Stimulated activated naive B cell treated with anti-CD40 and anti-IgM and Interleukin-4, amounts not matched to agents 10 μg/mL and 1 μg/mL and 100 μg/mL, for 72 hours (primary cell): ENCODE data around the gene GRAMD2A.

Experiments used
- ATAC-seq, 2 donors: fragments of 150-1000 bp; cut with Tn5 transposase; replicated peaks; 2 replicates each; pipeline ENCODE4 v1.10.0; 2021; ENCODE audit warnings: moderate library complexity in 1 of 2
- DNase-seq: peaks from one replicate; pipeline ENCODE4 v3.0.0; 2021
- H3K27ac Mint-ChIP-seq: one replicate; pipeline ENCODE4 v1.8.0; 2022; ENCODE audit warnings: mild to moderate bottlenecking, mixed read lengths
- H3K27me3 Mint-ChIP-seq, 2 donors: one replicate each; pipeline ENCODE4 v1.8.0; 2022; ENCODE audit warnings: mixed read lengths in 2 of 2
- H3K36me3 Mint-ChIP-seq, 2 donors: one replicate each; pipeline ENCODE4 v1.8.0; 2022; ENCODE audit warnings: mixed read lengths in 2 of 2, mild to moderate bottlenecking in 1 of 2
- H3K4me1 Mint-ChIP-seq, 2 donors: one replicate each; pipeline ENCODE4 v1.8.0; 2022; ENCODE audit warnings: mixed read lengths in 2 of 2, mild to moderate bottlenecking in 1 of 2
- H3K4me3 Mint-ChIP-seq, 2 donors: one replicate each; pipeline ENCODE4 v1.8.0; 2022; ENCODE audit warnings: mild to moderate bottlenecking in 2 of 2, mixed read lengths in 2 of 2, moderate library complexity in 1 of 2
- H3K9me3 Mint-ChIP-seq, 2 donors: one replicate each; pipeline ENCODE4 v1.8.0; 2022; ENCODE audit warnings: mixed read lengths in 2 of 2, mild to moderate bottlenecking in 1 of 2

GRAMD2A gene

DNA sequence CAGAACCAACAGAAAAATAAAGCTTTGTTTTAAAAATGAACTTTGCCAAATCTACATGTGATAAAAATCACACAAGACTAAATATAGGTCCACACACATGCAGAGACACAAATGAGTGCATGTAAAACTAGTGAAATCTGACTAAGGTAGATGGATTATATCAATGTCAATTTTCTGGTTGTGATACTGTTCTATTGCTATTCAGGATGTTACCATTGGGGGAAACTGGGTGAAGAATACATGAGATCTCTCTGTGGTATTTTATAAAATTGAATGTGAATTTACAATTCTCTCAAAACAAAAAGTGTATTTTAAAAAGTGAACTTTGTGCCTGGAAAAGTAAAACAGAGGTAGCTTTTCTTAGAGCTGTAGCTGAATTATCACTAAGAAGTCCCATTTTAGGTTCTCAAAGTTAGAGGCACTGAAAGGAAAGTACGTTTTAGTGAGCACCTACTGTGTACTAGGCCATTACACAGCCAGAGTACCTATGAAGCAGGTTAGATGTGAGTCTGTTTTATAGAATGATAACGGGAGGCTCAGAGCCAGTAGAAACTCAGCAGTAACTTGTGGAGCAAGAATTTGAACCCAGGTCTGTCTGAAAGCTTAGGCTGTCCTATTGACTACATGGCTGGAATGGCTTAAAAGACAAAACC lies 8.2 kb downstream of the GRAMD2A start:
- ATAC-seq (no peak), DNase-seq (no peak)
- Mint-ChIP-seq H3K27ac (no peak overlapping the region), H3K36me3 (no peaks in the 10 kb centered on the region), H3K9me3 (no peaks in the 10 kb centered on the region), H3K4me3 (no peak overlapping the region), H3K4me1 (no peaks in the 10 kb centered on the region), H3K27me3 (peaks cover 15 to 26% of the 10 kb centered on the region in 2 donors)

DNA sequence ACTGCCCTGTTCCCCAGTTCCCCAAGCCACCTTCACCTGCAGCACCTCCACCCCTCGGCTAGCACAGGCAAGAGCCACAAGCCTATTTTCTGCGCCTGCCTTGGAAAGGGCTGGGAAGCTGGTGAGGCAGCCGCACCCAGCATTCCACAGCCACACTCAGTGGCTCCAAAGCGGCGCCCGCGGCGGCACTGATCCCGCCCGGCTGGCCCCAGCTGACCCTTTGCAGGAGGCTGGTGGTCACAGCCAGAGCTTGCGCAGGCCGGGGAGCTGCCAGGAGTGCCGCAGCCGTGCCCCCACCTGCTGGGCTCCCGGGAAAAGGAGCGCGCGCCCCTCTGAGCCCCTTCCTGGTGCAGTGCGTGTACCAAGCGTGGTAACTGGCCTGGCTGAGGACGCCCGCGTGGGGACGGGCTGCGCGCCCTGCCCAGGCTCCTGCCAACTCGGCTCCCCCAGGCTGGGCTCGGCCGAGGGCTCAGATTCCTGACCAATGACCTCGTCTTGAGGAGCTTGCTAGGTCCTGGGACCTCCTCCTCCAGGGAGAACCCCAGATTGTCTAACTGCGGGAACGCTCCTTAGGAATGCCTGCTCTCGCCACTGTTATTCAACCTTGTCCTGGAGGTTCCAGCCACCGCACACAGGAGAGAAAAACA lies 13.3 kb downstream of the GRAMD2A start:
- Mint-ChIP-seq H3K4me1 (no peaks in the 10 kb centered on the region), H3K27ac (no peak overlapping the region), H3K4me3 (no peak overlapping the region), H3K27me3 (peaks cover 37 to 48% of the 10 kb centered on the region in 2 donors), H3K9me3 (no peaks in the 10 kb centered on the region), H3K36me3 (no peaks in the 10 kb centered on the region)
- ATAC-seq (no peak), DNase-seq (no peak)

DNA sequence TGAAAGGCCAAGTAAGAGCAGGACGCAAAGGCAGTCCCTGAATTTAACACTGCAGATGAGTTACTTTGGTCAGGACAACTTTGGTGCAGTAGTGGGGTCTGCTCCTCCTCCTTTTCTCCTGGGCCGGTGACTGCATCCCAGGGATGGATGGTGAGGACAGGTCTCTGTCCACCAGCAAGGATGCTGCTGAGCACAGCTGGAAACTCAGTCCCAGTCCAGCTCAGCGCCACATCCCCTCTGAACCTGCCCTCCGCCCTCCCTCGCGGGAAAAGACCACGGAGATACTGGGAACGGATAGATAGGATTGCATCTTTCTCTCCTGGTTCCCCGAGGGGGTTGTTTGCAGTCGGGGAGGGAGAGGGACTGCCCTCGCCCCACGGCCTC lies 13.8 kb downstream of the GRAMD2A start:
- Mint-ChIP-seq H3K4me1 (no peaks in the 10 kb centered on the region), H3K27me3 (peaks cover 37 to 48% of the 10 kb centered on the region in 2 donors), H3K27ac (no peak overlapping the region), H3K4me3 (no peak overlapping the region), H3K9me3 (no peaks in the 10 kb centered on the region), H3K36me3 (no peaks in the 10 kb centered on the region)
- no peak for ATAC-seq
- DNase-seq: no peak

DNA sequence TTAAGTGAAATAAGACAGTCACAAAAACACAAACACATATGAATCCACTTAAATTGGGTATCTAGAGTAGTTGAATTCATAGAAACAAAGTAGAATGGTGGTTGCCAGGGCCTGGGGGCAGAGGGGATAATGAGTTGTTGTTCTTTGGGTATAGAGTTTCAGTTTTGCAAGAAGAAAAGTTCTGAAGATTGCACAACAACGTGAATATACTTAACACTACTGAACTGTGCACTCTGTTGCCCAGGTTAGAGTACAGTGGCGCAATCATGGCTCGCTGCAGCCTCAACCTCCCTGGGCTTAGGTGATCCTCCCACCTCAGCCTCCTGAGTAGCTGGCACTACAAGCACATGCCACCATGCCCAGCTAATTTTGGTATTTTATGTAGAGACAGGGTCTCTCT lies 14.9 kb downstream of the GRAMD2A start:
- Mint-ChIP-seq H3K27ac (no peak overlapping the region), H3K9me3 (no peaks in the 10 kb centered on the region), H3K4me1 (no peaks in the 10 kb centered on the region), H3K36me3 (no peaks in the 10 kb centered on the region), H3K27me3 (peaks cover 37 to 48% of the 10 kb centered on the region in 2 donors), H3K4me3 (no peak overlapping the region)
- ATAC-seq (no peak), DNase-seq (no peak)

DNA sequence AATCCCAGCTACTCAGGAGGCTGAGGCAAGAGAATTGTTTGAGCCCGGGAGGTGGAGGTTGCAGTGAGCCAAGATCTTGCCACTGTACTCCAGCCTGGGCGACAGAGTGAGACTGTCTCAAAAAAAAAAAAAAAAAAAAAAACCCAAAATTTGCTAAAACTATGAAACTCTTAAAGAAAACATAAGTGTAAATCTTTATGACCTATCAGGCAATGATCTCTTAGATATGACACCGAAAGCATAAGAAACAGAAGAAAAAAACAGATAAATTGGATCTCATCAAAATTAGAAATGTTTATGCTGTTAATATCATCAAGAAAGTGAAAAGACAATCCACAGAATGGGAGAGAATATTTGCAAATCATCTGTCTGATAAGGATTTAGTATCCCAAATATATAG lies 15.3 kb downstream of the GRAMD2A start:
- ATAC-seq: no peak
- Mint-ChIP-seq H3K36me3 (no peaks in the 10 kb centered on the region), H3K27me3 (peaks cover 37 to 48% of the 10 kb centered on the region in 2 donors), H3K4me1 (no peaks in the 10 kb centered on the region), H3K27ac (no peak overlapping the region), H3K9me3 (no peaks in the 10 kb centered on the region), H3K4me3 (no peak overlapping the region)
- no peak for DNase-seq

DNA sequence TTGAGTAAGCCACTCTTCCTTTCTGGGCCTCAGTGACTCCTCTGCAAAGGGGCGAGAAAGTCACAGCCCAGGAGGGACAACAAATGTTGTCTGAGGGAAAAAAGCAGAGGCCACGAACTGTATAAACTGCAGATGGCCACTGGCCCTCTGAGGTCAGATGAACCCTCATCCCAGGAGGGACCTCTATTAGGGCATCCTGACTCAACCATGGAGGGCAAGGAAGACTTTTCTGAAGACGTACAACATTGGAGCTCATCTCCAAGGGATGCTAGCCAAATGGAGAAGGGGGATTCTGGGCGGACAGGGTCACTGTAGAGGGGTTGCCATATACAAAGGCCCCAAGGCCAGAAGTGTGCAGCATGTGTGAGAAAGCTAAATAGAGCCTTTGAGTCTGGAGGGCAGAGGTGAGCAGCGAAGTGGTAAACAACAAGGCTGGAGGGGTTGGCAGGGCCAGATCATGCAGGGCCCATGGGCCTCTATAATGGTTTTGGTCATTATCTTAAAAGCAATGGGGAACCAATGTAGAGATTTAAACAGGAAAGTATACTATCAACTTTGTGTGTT lies 16.7 kb downstream of the GRAMD2A start:
- no peak overlapping the region for H3K4me3 Mint-ChIP-seq
- peaks cover 37 to 48% of the 10 kb centered on the region in 2 donors for H3K27me3 Mint-ChIP-seq
- no peaks in the 10 kb centered on the region for H3K36me3 Mint-ChIP-seq
- DNase-seq: no peak
- H3K9me3 Mint-ChIP-seq: no peaks in the 10 kb centered on the region
- H3K4me1 Mint-ChIP-seq: no peaks in the 10 kb centered on the region
- no peak for ATAC-seq
- H3K27ac Mint-ChIP-seq: no peak overlapping the region

DNA sequence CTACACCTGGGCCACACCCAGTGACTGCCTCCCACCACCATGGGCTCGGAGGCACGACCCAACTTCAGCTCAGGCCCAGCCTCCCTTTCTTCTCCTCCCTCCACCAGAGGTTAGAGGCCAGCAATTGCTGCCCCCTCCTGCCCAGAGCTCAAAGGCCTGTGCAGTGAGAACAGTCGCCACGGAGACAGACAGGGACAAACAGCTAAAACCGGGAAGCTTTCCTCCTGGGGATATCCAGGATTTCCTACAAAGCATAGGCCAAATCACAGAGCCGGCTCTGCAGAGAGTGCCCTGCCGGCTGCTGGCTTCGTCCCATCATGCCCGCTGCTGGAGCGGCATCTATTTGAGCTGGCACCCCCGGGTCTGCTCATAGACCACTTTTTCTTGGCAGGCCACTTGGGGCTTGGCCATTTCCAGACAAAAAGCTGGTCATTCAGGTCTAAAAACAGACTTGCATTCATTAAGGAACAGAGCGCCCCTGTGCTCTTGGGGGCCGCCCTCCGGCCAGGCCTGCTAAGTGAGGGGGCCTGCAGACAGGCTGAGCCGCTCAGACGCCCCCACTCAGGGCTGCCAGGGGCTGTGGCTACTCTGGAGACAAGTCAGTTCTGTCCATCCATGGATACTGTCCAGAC lies 17.5 kb downstream of the GRAMD2A start:
- ATAC-seq (no peak), DNase-seq (no peak)
- H3K4me1 Mint-ChIP-seq: peaks cover 0 to 3% of the 10 kb centered on the region in 2 donors
- no peak overlapping the region for H3K27ac Mint-ChIP-seq
- H3K27me3 Mint-ChIP-seq: peaks cover 39 to 50% of the 10 kb centered on the region in 2 donors
- H3K4me3 Mint-ChIP-seq: no peak overlapping the region
- no peaks in the 10 kb centered on the region for H3K9me3 Mint-ChIP-seq
- no peaks in the 10 kb centered on the region for H3K36me3 Mint-ChIP-seq

DNA sequence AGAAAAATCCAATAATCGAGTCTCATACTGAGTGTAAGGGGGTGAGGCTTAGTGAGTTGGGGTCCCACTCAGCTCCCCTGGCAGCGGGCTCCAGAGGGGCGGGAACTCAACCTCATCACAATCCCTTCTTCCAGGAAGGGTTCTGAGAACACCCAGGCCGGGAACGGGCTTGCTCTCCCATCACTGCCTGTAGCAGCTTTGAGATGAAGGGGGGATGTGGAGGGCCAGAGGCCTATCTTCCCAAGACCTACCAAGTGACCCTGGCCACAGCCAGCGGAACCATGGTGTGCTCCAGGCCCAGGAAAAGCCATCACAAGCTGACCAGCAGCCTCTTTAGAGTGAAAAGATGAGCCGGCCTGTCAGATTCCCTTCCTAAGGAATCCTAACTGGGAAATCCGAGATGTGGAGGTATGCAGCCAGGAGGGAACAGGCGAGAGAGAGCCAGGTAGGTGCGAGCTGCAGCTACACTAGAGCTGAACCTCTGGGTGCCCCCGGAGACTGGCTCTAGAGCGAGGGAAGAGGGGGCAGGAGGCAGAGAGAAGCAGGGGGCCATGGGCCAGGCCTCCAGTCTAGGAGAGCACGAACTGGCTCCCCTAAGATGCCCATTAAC lies 18.5 kb downstream of the GRAMD2A start:
- H3K4me1 Mint-ChIP-seq: peaks cover 0 to 3% of the 10 kb centered on the region in 2 donors
- ATAC-seq (no peak), DNase-seq (no peak)
- H3K27ac Mint-ChIP-seq: no peak overlapping the region
- H3K36me3 Mint-ChIP-seq: no peaks in the 10 kb centered on the region
- no peaks in the 10 kb centered on the region for H3K9me3 Mint-ChIP-seq
- peaks cover 39 to 45% of the 10 kb centered on the region in 2 donors for H3K27me3 Mint-ChIP-seq
- no peak overlapping the region for H3K4me3 Mint-ChIP-seq

DNA sequence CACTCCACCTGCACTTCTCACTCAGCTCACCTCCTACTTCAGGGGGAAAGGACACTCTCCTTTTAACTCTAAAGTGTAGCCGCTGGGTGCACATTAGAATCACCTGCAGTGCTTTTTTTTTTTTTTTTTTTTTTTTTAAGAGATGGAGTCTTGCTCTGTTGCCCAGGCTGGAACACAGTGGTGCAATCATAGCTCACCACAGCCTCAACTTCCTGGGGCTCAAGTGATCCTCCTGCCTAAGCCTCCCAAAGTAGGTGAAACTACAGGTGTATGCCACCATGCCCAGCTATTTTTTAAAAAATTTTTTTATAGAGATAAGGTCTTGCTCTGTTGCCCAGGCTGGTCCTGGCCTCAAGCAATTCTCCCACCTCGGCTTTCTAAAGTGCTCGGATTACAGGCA lies 20.8 kb downstream of the GRAMD2A start:
- Mint-ChIP-seq H3K27me3 (peaks cover 23 to 24% of the 10 kb centered on the region in 2 donors), H3K4me1 (peaks cover 0 to 3% of the 10 kb centered on the region in 2 donors), H3K36me3 (no peaks in the 10 kb centered on the region), H3K4me3 (no peak overlapping the region), H3K9me3 (no peaks in the 10 kb centered on the region), H3K27ac (no peak overlapping the region)
- ATAC-seq (no peak), DNase-seq (no peak)

DNA sequence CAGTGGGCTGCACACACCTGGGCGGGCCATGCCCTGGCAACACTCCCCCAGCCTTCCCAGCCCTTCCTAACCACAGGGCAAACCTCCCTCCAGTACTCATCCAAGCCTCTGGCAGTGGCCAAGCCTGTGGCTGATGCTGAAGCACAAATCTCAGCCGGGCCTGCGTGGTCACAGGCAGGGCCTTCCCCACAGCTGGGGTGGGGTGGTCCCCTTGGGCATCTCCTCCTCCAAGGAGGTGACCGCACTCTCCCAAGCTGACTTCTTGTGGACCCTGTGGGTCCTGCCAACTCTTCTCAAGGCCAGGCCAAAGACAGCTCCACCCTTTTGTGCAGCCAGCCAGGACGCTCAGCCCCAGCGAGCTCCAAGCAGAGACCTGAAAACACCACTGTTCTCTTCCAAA lies 21.4 kb downstream of the GRAMD2A start:
- Mint-ChIP-seq H3K27me3 (peaks cover 17 to 18% of the 10 kb centered on the region in 2 donors), H3K4me3 (no peak overlapping the region)
- ATAC-seq: no peak

DNA sequence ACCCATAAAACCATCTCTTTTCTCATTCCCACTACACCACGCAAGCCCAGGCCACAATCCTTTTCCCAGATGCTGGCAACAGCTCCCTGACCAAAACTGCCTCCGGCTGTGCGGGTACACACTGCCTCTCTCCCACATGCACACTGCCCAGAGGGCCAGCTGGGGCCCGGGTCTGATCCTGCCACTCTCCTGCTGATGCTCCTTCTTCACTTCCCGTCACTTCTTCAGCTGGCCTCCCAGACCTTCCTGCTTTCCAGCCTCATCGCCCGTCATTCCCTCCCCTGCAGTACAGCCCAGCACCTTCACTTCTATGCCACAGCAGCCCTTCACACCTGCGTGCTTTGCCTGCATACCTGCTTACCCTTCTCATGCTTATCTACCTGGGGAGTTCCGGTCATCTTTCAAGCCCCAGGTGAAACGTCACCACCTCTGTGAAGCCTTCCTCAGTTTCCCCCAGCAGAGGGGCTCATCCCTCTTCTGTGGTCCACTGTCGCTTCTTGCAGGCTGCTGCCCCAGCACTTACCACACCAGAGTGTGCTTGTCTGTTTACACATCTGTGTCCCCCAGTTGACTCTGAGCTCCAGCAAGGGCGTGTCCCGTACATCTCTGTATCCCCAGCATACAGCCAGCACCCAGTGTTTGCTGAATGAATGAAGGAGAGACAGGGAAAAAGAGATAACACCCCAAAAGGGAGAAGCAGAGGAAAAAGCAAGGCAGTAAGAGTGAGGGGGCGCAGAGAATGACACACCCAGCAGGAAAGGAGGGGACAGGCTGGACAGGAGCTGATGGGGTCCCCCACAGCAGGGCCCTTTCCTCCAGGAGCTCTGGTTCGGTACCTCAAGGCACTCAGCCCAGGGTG lies 22.2 kb downstream of the GRAMD2A start:
- ATAC-seq (no peak), DNase-seq (no peak)
- peaks cover 0 to 3% of the 10 kb centered on the region in 2 donors for H3K4me1 Mint-ChIP-seq
- H3K9me3 Mint-ChIP-seq: no peaks in the 10 kb centered on the region
- H3K4me3 Mint-ChIP-seq: no peak overlapping the region
- no peak overlapping the region for H3K27ac Mint-ChIP-seq
- H3K27me3 Mint-ChIP-seq: peaks cover 11 to 13% of the 10 kb centered on the region in 2 donors
- no peaks in the 10 kb centered on the region for H3K36me3 Mint-ChIP-seq

More for the DNA sequence above, 21.4 kb downstream of the GRAMD2A start:
- Mint-ChIP-seq H3K9me3 (no peaks in the 10 kb centered on the region), H3K36me3 (no peaks in the 10 kb centered on the region), H3K27ac (no peak overlapping the region), H3K4me1 (peaks cover 0 to 3% of the 10 kb centered on the region in 2 donors)
- no peak for DNase-seq

DNA sequence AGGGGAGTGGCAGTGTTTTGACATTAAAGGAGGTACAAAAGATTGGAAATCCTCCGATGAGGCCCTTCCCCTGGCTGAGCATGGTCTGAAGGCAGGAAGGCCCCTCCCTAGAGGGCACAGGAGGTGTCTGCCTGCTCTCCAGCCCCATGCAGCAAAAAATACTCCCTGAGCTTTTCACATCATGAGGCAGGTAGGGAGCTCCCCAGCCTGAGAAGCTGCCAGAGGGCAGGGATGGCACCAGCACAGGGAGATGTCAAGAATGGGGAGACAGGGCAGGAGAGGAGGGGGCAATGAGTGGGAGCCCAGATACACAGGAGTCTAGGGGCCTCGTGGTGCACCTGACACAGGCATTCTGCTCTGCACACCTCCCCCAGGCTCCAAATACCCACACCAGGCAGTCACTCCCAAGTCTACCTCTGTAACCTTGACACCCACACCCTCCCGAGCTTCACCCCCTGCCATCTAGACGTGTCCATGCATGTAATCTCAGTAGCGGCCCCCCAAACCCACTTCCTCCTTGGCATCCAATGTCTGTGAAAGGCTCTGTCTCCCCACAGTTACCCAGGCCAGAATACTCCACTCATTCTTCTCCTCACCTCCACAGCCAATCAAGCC lies 22.9 kb downstream of the GRAMD2A start:
- no peaks in the 10 kb centered on the region for H3K36me3 Mint-ChIP-seq
- peaks cover 11 to 13% of the 10 kb centered on the region in 2 donors for H3K27me3 Mint-ChIP-seq
- DNase-seq (no peak), ATAC-seq (no peak)
- no peak overlapping the region for H3K27ac Mint-ChIP-seq
- no peaks in the 10 kb centered on the region for H3K9me3 Mint-ChIP-seq
- no peak overlapping the region for H3K4me3 Mint-ChIP-seq
- peaks cover 0 to 3% of the 10 kb centered on the region in 2 donors for H3K4me1 Mint-ChIP-seq

DNA sequence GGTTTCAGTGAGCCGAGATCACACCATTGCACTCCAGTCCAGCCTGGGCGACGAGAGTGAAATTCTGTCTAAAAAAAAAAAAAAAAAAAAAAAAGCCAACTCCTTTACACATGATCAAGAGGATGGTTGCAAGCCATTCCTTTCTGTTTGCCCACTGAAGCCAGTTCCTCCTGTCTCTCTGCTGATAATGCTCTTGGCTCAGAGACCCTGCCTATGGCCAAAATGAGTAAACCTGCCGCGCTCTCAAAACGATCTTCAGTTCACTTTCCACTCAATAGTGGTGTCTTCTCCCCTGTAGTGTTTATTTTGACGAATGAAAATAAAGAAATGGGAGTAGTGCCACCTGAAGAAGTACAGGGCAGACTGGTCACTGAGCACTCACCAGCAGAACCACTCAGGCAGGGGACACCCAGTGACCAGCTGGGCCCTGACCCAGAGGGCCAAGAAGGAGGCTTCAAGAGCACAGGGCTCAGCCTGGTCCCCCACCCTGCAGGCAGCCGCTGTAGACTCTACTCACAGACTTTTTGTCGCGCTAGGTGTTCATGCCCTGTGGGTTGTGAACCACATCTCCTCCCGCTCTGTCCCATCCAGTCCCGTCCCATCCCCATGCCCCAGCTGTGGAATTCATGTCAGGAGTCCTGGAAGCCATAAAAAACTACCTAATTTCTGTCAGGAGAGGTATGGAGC lies 23.6 kb downstream of the GRAMD2A start:
- peaks cover 0 to 3% of the 10 kb centered on the region in 2 donors for H3K4me1 Mint-ChIP-seq
- ATAC-seq (no peak), DNase-seq (no peak)
- no peaks in the 10 kb centered on the region for H3K9me3 Mint-ChIP-seq
- no peaks in the 10 kb centered on the region for H3K36me3 Mint-ChIP-seq
- H3K27ac Mint-ChIP-seq: no peak overlapping the region
- no peak overlapping the region for H3K4me3 Mint-ChIP-seq
- peaks cover 11 to 17% of the 10 kb centered on the region in 2 donors for H3K27me3 Mint-ChIP-seq
